GM19467 (cell line): ENCODE measurements around the gene POFUT1.
A peak's percentile ranks its signal among the peaks of the same experiment; 100 is the strongest.
"Not testable (repeated sequence)": the region's sequence is repeated elsewhere in the genome, so short reads cannot be mapped to it uniquely, and the experiment has no call there.

ENCODE experiments used
- ATAC-seq: cut with Tn5 transposase; IDR thresholded peaks from one replicate; pipeline ENCODE4 v1.9.1; 2021; ENCODE audit warnings: mild to moderate bottlenecking, moderate library complexity; ENCODE audit not compliant: unreplicated experiment

Gene POFUT1

GRCh38 chr20:32207626-32208498 is at the start of gene POFUT1, which contains the start of gene PLAGL2:
TSS of gene POFUT1 (plus strand) at chr20:32207880. CDS start at chr20:32207942, 62 bp downstream.
TSS of gene PLAGL2 (minus strand) at chr20:32207743. CDS start at chr20:32202178, 5,565 bp downstream.
- peak; percentile 88 for ATAC-seq

- ATAC-seq: no peak
Measured at GRCh38 chr20:32158351-32158750, 49.3 kb upstream of the POFUT1 start.

DNA sequence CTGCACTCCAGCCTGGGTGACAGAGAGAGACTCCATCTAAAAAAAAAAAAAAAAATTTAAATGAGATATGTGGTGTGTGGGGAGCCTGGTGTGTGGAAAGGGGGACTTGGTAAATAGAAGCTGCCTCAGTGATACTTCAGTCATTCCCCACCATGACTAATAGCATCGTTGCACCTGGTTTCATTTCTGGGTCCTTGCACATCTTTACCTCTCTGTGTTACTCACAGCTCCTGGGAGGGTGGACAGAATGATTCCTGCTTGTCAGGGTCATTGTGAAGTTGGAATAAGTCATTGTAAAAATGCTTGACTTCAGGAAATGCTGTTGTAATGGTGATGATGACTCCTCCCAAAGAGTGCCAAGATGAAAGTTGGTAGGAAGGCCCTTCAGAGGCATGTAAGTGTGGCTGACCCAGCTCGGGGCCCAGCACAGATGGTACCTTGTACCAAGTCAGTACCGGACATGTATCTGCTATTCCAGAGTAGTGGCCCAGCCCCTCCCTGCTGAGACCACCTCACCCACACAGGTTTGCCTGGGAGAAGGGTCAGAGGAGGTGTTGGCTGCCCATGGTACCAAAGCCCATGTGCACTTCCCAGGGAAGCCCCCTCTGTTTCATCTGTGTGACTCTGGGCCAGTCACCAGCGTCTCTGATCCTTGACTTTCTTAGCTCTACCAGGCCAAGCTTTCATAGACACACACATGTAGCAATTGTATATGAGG is 48.6 kb upstream of the POFUT1 start:
- no peak for ATAC-seq

DNA sequence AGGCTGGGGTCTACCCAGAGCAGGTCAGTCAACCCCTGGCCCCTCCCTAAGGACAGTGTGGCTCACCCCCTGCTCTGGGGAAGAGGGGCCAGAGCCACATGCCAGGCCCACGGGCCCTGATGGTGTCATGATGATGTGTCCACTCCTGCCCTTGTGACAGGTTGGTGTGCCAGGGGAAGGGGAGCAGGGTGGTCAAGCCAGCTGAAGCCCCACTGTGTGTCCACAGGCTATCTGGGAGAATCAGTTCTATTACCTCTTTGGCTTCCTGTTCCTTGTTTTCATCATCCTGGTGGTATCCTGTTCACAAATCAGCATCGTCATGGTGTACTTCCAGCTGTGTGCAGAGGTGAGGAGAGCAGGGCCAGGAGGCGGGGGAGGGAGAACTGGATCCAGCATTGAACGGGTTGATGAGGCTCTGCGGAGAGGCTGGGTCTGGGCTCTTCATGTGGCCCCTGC is 47.9 kb upstream of the POFUT1 start:
- ATAC-seq: no peak

DNA sequence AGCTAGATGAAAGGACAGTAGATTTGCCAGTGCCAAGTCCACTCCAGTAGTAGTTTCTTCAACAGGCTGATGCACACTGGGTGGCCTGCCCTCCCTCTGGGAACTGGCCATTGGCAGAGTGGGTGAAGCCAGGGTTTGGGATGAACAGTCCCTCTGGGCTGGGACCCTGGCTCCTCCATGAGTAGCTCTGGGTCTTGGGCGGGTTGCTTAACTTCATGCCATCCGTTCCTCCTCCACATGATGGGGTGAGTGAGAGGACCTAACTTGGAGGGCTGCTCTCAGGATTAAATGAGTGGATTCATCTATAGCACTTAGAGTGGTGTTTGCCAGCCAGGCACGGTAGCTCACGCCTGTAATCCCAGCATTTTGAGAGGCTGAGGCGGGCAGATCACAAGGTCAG is 47.3 kb upstream of the POFUT1 start:
- ATAC-seq: no peak

DNA sequence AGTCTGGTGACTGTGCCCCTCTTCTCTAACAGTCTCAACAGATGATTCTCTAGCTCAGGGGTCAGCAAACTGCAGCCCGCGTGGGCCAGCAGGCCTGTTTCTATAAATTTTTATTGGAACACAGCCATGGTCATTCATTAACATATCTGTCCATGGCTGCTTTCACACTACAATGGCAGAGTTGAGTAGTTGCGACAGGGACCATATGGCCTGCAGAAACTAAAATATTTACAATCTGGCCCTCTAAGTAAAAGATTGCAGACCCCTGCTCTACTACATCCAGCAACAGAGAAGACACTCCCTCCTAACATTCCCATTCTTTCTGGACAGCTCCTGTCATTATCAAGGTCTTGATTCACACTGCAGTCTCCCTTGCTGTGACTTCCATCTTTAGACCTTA is 45.3 kb upstream of the POFUT1 start:
- ATAC-seq: no peak

DNA sequence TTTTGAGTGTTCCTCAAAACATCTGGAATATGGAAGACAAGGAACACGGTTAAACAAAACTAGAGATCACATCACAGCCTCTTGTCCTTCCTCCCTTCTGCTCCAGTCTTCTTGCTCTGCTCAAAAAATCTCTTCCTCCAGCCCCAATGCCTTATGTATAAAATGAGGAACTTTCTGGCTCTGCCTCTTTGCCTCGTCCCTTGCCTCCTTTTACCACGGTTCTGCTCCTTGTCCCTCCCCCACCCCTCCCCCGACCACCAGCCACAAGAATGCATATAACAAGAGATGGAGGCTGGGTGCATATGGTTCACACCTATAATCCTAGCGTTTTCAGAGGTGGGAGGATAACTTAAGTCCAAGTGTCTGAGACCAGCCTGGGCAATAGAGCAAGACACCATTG is 43.7 kb upstream of the POFUT1 start:
- ATAC-seq: no peak

GRCh38 chr20:32164984-32165735 is 42.5 kb upstream of the POFUT1 start:
- ATAC-seq: no peak

DNA sequence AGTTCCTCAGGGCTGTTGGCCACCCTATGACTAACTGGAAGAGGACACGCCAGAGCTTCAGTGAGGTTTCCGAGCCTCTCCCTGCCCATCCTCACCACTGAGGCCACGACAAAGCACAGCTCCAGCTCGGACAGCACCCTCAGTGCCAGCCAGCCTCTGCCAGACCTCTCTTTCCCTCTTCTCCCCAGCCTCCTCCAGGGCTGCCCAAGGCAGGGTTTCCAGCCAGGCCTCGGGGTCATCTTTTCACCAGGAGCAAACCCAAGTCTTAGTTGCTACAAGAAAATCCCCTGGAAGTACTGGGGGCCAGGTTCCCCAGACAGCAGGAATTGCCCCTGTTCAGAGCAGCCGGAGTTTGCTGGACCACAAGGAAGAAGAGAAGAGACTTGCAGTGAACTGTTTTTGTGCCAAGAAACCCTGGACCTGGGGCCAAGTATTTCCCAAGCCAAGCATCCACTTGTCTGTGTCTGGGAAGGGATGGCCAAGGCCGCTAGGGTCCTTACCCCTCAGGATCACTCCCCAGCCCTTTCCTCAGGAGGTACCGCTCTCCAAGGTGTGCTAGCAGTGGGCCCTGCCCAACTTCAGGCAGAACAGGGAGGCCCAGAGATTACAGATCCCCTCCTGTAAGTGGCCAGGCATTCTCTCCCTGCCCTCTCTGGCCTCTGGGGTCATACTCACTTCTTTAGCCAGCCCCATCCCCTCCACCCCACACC is 41.7 kb upstream of the POFUT1 start:
- ATAC-seq: no peak

- no peak for ATAC-seq
Measured at GRCh38 chr20:32167552-32167951, 40.1 kb upstream of the POFUT1 start.

DNA sequence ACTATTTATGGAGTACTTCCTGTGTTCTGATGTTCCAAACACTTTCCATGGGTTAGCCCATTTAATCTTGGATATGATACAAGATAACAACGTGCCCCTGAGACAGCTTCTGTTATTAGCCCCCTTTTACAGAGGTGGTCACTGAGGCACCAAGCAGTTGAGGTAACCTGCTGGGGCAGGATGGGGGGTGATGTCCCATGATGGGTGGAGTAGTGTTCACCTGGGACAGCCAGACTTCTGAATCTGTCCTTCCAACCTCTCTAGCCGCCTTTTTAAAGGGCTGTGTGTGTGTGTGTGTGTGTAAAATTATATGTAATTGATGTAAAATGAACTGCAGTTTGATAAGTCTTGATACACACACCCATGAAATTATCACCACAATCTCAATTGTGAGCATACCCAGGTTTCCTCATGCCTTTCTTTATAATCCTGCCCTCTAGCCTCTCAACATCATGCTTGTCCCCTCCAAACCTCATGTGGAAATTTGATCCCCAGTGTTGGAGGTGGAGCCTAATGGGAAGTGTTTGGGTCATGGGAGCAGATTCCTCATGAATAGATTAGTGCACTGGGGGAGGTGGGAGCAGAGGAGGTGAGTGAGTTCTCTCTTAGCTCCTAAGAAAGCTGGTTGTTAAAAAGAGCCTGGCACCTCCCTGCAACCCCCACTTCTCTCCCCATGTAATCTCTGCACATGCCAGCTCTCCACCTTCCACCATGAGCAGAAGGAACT is 39.3 kb upstream of the POFUT1 start:
- ATAC-seq: no peak

- ATAC-seq: not testable (repeated sequence)
Measured at GRCh38 chr20:32177696-32178095, 30.0 kb upstream of the POFUT1 start.

DNA sequence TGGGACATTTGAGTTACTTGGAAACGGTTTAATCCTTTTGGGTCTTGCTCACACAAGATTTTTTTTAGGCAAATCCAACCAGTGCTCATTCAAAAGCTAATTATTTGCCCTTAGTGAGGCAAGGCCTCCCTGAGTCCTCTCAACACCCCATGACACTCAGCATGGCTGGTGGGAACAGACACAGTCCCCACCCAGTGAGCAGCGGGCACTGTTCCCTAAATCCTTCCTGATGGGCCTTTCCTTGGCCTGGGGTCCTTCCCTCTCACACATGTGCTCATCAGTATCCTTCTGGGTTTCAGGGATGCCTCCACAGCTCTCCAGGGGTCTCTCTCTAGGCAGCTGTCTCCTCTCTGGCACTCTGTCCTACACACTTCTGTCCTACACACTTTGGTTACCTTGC is 28.2 kb upstream of the POFUT1 start:
- no peak for ATAC-seq

DNA sequence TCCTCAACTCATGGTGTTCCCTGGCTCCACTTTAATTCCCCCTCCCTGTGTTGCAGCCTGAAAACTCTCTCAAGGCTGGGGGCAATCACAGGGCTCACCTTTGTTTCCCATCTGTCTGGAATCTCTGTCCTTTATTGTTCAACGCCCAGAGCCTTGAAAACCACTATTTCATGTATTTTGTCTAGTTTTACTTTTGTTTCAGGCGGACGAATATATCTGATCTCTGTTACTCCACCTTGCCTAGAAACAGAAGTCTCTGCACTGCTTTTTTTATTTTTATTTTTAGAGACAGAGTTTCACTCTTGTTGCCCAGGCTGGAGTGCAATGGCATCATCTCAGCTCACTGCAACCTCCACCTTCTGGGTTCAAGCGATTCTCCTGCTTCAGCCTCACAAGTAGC is 27.7 kb upstream of the POFUT1 start:
- ATAC-seq: no peak

DNA sequence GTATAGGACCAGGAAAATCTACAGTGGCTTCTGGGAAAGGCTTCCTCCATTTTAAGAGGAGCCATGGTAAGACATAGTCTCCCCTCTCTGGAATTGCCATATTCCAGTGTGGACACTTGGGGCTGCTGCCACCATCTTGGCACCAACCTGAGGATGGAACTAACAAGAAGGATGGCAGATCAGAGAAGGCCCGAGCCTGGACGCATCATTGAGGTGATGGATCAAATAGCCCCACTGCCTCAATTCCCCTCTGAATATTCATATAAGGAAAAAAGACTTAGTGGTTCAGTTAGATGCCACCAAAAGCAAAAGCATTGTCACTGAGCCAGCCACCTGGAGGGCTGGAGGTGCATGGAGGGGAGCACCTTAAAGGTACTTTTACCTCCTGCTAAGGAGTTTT is 26.1 kb upstream of the POFUT1 start:
- ATAC-seq: no peak

GRCh38 chr20:32183947-32184635 is 23.6 kb upstream of the POFUT1 start:
- no peak for ATAC-seq

DNA sequence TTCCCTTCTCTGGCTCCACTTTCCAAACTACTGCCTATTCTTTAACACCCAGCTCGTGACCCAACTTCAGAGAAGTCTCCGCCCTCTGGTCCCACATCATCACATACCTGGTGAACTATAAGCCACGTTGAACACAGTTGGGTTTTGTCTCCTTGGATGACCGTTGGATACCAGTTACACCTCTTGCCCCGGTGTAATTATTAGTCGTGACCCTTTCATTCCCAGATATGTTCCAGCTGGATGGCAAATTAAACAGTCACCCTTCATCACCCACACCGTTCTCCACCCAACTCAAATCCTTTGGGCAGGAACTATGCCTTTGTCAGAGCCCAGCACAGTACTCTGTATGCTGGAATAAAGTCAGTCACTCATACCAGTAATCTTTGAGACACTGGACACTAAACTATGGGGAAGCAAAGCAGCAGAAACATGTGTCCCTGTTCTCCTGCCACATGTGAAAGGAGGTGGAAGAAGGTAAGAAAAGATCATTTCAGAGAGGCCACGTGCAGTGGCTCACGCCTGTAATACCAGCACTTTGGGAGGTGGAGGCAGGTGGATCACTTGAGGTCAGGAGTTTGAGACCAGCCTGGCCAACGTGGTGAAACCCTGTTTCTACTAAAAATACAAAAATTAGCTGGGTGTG is 22.6 kb upstream of the POFUT1 start:
- no peak for ATAC-seq

DNA sequence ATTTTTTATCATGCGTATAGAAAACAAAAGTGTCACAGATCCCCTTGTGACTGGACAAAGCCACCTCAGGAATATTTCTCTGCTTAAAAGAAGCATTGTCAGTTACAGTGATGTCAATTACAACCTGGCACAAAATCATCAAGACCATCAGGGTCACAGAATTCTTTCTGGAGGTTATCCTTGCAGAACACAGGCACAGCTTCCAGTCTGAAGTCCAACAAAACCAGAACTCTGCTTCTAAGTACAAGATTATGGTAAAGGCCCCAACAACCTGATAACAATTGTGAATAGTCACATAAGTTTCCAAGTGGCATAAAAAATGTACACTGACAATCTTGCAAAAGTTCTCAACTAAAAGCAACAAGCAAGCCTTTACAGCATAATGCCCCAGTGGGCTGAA is 21.2 kb upstream of the POFUT1 start:
- no peak for ATAC-seq
